BLaER1 treated with 17β-estradiol and CSF1 and Interleukin-3, amounts not matched to agents 10 nM and 100 nM (cell line): ENCODE data around the gene ABHD12B.
"Not testable (repeated sequence)": the region's sequence is repeated elsewhere in the genome, so short reads cannot be mapped to it uniquely, and the experiment has no call there.

Experiments used
- H3K27ac ChIP-seq, 11 experiments: shearing (Covaris generic); formaldehyde crosslinking; 2 replicates each; pipeline ENCODE4 v1.8.1; 2022
- H3K27me3 ChIP-seq, 11 experiments: shearing (Covaris generic); formaldehyde crosslinking; 2 replicates each; pipeline ENCODE4 v1.8.1; 2022
- H3K36me3 ChIP-seq, 11 experiments: shearing (Covaris generic); formaldehyde crosslinking; 2 replicates each; pipeline ENCODE4 v1.8.1; 2022
- H3K4me1 ChIP-seq, 10 experiments: shearing (Covaris generic); formaldehyde crosslinking; 2 replicates each; pipeline ENCODE4 v1.8.1; 2022
- H3K4me2 ChIP-seq, 11 experiments: shearing (Covaris generic); formaldehyde crosslinking; 2 replicates each; pipeline ENCODE4 v1.8.1; 2022
- H3K4me3 ChIP-seq, 10 experiments: shearing (Covaris generic); formaldehyde crosslinking; 2 replicates each; pipeline ENCODE4 v1.8.1; 2022
- H3K9ac ChIP-seq, 11 experiments: shearing (Covaris generic); formaldehyde crosslinking; 2 replicates each; pipeline ENCODE4 v1.8.1; 2022
- H3K9me3 ChIP-seq, 11 experiments: shearing (Covaris generic); formaldehyde crosslinking; replicated peaks in 1 of 11; 2 replicates each; pipeline ENCODE4 v1.8.1; 2022
- H4K20me1 ChIP-seq, 11 experiments: shearing (Covaris generic); formaldehyde crosslinking; 2 replicates each; pipeline ENCODE4 v1.8.1; 2022
- Cebpa-rat ChIP-seq, 11 experiments: shearing (Covaris generic); IDR thresholded peaks; 2 replicates each; pipeline ENCODE4 v1.8.1; 2022

ABHD12B gene

GRCh38 chr14:50936882-50937281 lies 65.0 kb downstream of the ABHD12B start:
- peaks cover 0 to 13% (median 10%) of the 10 kb centered on the region in 11 experiments; a peak in 19 of 22 replicates for H3K27me3 ChIP-seq
- no peak for TF ChIP-seq Cebpa-rat (IDR thresholded peaks at IDR 0.05)
- H3K27ac ChIP-seq, result peak overlapping the region in 9 of 11 experiments; percentile 5 to 80 (median 65); a peak in 13 of 22 replicates
- H3K36me3 ChIP-seq, result peaks cover 0 to 95% (median 0%) of the 10 kb centered on the region in 11 experiments; a peak in 9 of 22 replicates
- peak overlapping the region in 7 of 11 experiments; percentile 26 to 94 (median 70); a peak in 14 of 22 replicates for H3K4me2 ChIP-seq
- peak overlapping the region in 3 of 10 experiments; percentile 16 to 27 (median 20); a peak in 3 of 20 replicates for H3K4me3 ChIP-seq
- peak overlapping the region in 5 of 11 experiments; percentile 45 to 65 (median 55); a peak in 11 of 22 replicates for H3K9ac ChIP-seq
- H4K20me1 ChIP-seq, result peaks cover 0 to 36% (median 0%) of the 10 kb centered on the region in 11 experiments; a peak in 4 of 22 replicates
- H3K4me1 ChIP-seq, result peaks cover 0 to 99% (median 31%) of the 10 kb centered on the region in 10 experiments; a peak in 13 of 20 replicates
- peaks cover 0 to 8% (median 0%) of the 10 kb centered on the region in 11 experiments; a peak in 2 of 22 replicates for H3K9me3 ChIP-seq

DNA sequence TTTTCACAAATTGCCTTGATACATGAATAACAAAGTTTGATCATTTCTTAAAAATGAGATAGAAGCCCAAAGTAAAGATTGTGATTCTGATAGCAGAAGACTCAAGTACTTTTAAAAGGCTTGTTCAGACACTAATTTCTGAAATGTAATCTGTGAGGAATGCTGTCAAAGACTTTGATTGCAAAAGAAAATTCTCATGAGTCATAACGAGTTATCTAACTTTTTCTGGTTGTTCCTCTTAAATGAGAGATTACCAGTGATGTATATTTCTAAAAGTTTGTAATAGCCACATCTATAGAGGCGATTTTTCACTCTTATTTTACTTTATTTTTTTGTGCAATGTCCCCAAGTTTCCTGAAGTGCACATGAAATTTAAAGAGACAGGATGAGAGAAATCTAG lies 65.5 kb downstream of the ABHD12B start:
- no peak for TF ChIP-seq Cebpa-rat (IDR thresholded peaks at IDR 0.05)
- Histone ChIP-seq H3K27me3 (peaks cover 0 to 17% (median 14%) of the 10 kb centered on the region in 11 experiments; a peak in 19 of 22 replicates), H3K4me1 (peaks cover 0 to 99% (median 27%) of the 10 kb centered on the region in 10 experiments; a peak in 13 of 20 replicates), H3K9me3 (peaks cover 0 to 12% (median 0%) of the 10 kb centered on the region in 11 experiments; a peak in 3 of 22 replicates), H3K4me2 (peak overlapping the region in 7 of 11 experiments; percentile 26 to 94 (median 70); a peak in 13 of 22 replicates), H3K9ac (peak overlapping the region in 5 of 11 experiments; percentile 45 to 65 (median 55); a peak in 11 of 22 replicates), H3K27ac (peak overlapping the region in 9 of 11 experiments; percentile 5 to 80 (median 65); a peak in 14 of 22 replicates), H4K20me1 (peaks cover 0 to 40% (median 0%) of the 10 kb centered on the region in 11 experiments; a peak in 4 of 22 replicates), H3K4me3 (peak overlapping the region in 3 of 10 experiments; percentile 20 to 27 (median 24); a peak in 2 of 20 replicates), H3K36me3 (peaks cover 0 to 95% (median 0%) of the 10 kb centered on the region in 11 experiments; a peak in 9 of 22 replicates)

- Histone ChIP-seq H3K9ac (peak overlapping the region in 5 of 11 experiments; percentile 40 to 65 (median 55); a peak in 7 of 22 replicates), H3K36me3 (peaks cover 0 to 95% (median 0%) of the 10 kb centered on the region in 11 experiments; a peak in 9 of 22 replicates), H3K9me3 (peaks cover 0 to 12% (median 0%) of the 10 kb centered on the region in 11 experiments; a peak in 3 of 22 replicates), H3K4me3 (peak overlapping the region in 3 of 10 experiments; percentile 17 to 27 (median 24); a peak in 3 of 20 replicates), H4K20me1 (peaks cover 0 to 43% (median 0%) of the 10 kb centered on the region in 11 experiments; a peak in 4 of 22 replicates), H3K4me1 (peaks cover 0 to 94% (median 22%) of the 10 kb centered on the region in 10 experiments; a peak in 13 of 20 replicates), H3K27me3 (peaks cover 0 to 22% (median 19%) of the 10 kb centered on the region in 11 experiments; a peak in 19 of 22 replicates), H3K27ac (peak overlapping the region in 7 of 11 experiments; percentile 9 to 80 (median 66); a peak in 13 of 22 replicates), H3K4me2 (peak overlapping the region in 7 of 11 experiments; percentile 26 to 94 (median 70); a peak in 12 of 22 replicates)
- TF ChIP-seq Cebpa-rat (IDR thresholded peaks at IDR 0.05), result no peak
Measured at GRCh38 chr14:50937800-50938199, 65.9 kb downstream of the ABHD12B start.

DNA sequence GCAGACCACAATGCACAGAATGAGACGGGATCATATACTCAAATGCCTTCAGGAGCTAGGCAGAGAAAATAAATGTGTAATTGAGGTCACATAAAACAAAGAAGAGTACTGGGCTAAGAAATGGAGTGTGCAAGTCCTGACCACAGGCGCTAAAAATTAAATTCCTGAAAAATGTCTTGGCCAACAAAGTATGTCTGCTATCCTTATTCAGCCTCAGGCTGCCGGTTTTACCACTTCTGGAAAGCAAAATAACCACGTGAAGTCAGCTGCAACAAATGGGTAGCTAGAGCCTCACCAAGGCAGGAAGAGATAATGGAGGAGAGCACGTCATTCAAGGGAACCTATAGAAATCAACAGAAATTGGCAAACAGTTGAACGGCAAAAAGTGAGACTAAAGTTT lies 69.3 kb downstream of the ABHD12B start:
- Histone ChIP-seq H3K36me3 (peaks cover 0 to 69% (median 0%) of the 10 kb centered on the region in 11 experiments; a peak in 8 of 22 replicates), H3K4me2 (peak overlapping the region in 5 of 11 experiments; percentile 20 to 94 (median 82); a peak in 10 of 22 replicates), H3K4me3 (peak overlapping the region in 4 of 10 experiments; percentile 54 to 100 (median 92); a peak in 7 of 20 replicates), H3K9me3 (peaks cover 0 to 20% (median 0%) of the 10 kb centered on the region in 11 experiments; a peak in 5 of 22 replicates), H4K20me1 (peaks cover 0 to 50% (median 0%) of the 10 kb centered on the region in 11 experiments; a peak in 4 of 22 replicates), H3K9ac (peak overlapping the region in 3 of 11 experiments; percentile 42 to 64 (median 60); a peak in 4 of 22 replicates), H3K27ac (no peak overlapping the region), H3K27me3 (peaks cover 0 to 49% (median 48%) of the 10 kb centered on the region in 11 experiments; a peak in 20 of 22 replicates), H3K4me1 (peaks cover 5 to 70% (median 33%) of the 10 kb centered on the region in 10 experiments)
- TF ChIP-seq Cebpa-rat (IDR thresholded peaks at IDR 0.05), result no peak

- Histone ChIP-seq H3K27me3 (peaks cover 0 to 49% (median 48%) of the 10 kb centered on the region in 11 experiments; a peak in 20 of 22 replicates), H3K4me1 (peaks cover 5 to 69% (median 29%) of the 10 kb centered on the region in 10 experiments), H3K4me3 (peak overlapping the region in 4 of 10 experiments; percentile 54 to 100 (median 92); a peak in 8 of 20 replicates), H3K9me3 (peaks cover 0 to 20% (median 0%) of the 10 kb centered on the region in 11 experiments; a peak in 5 of 22 replicates), H3K4me2 (peak overlapping the region in 5 of 11 experiments; percentile 20 to 94 (median 82); a peak in 9 of 22 replicates), H4K20me1 (peaks cover 0 to 48% (median 0%) of the 10 kb centered on the region in 11 experiments; a peak in 4 of 22 replicates), H3K9ac (peak overlapping the region in 3 of 11 experiments; percentile 42 to 64 (median 60); a peak in 4 of 22 replicates), H3K36me3 (peaks cover 0 to 64% (median 0%) of the 10 kb centered on the region in 11 experiments; a peak in 8 of 22 replicates)
- not testable (repeated sequence) for H3K27ac ChIP-seq
Measured at GRCh38 chr14:50941638-50942037, 69.8 kb downstream of the ABHD12B start.

GRCh38 chr14:50943261-50943942 lies 71.5 kb downstream of the ABHD12B start:
- peaks cover 0 to 55% (median 16%) of the 10 kb centered on the region in 10 experiments; a peak in 19 of 20 replicates for H3K4me1 ChIP-seq
- H3K36me3 ChIP-seq, result peaks cover 0 to 52% (median 0%) of the 10 kb centered on the region in 11 experiments; a peak in 8 of 22 replicates
- peak overlapping the region; percentile 54 to 100 (median 68); a peak in 18 of 20 replicates for H3K4me3 ChIP-seq
- peak overlapping the region in 6 of 11 experiments; percentile 63 to 94 (median 84); a peak in 12 of 22 replicates for H3K9ac ChIP-seq
- H3K27me3 ChIP-seq, result peaks cover 0 to 49% (median 48%) of the 10 kb centered on the region in 11 experiments; a peak in 20 of 22 replicates
- peaks cover 0 to 44% (median 0%) of the 10 kb centered on the region in 11 experiments; a peak in 4 of 22 replicates for H4K20me1 ChIP-seq
- H3K4me2 ChIP-seq, result peak overlapping the region; percentile 82 to 96 (median 89)
- TF ChIP-seq Cebpa-rat (IDR thresholded peaks at IDR 0.05), result no peak
- H3K27ac ChIP-seq, result peak overlapping the region in 5 of 11 experiments; percentile 72 to 84 (median 79); a peak in 9 of 22 replicates
- H3K9me3 ChIP-seq, result peaks cover 0 to 26% (median 6%) of the 10 kb centered on the region in 11 experiments; a peak in 16 of 22 replicates

GRCh38 chr14:50943943-50944646 lies 72.2 kb downstream of the ABHD12B start, which contains the start of gene PYGL:
TSS of gene PYGL (minus strand) at chr14:50944483. CDS start at chr14:50944403, 80 bp downstream.
- peak within 1 kb of the TSS in 6 of 11 experiments; percentile 49 to 84 (median 77); a peak in 12 of 22 replicates for H3K27ac ChIP-seq
- peak within 1 kb of the TSS; percentile 54 to 100 (median 68) for H3K4me3 ChIP-seq
- H3K36me3 ChIP-seq, result peaks cover 0 to 47% (median 0%) of the 10 kb centered on the region in 11 experiments; a peak in 8 of 22 replicates
- peak within 1 kb of the TSS; percentile 82 to 96 (median 89) for H3K4me2 ChIP-seq
- H3K9ac ChIP-seq, result peak within 1 kb of the TSS; percentile 44 to 94 (median 67); a peak in 21 of 22 replicates
- no peak for TF ChIP-seq Cebpa-rat (IDR thresholded peaks at IDR 0.05)
- H3K9me3 ChIP-seq, result peaks cover 6 to 33% (median 13%) of the 10 kb centered on the region in 11 experiments
- H4K20me1 ChIP-seq, result peaks cover 0 to 39% (median 0%) of the 10 kb centered on the region in 11 experiments; a peak in 4 of 22 replicates
- H3K27me3 ChIP-seq, result peaks cover 0 to 49% (median 48%) of the 10 kb centered on the region in 11 experiments; a peak in 20 of 22 replicates
- peaks cover 0 to 48% (median 16%) of the 10 kb centered on the region in 10 experiments; a peak in 18 of 20 replicates for H3K4me1 ChIP-seq
